HG03575 (cell line): ENCODE data around the gene IQGAP3.

ENCODE experiments used
- ATAC-seq: cut with Tn5 transposase; IDR thresholded peaks from one replicate; pipeline ENCODE4 v1.9.1; 2021; ENCODE audit not compliant: unreplicated experiment, insufficient number of reproducible peaks, low FRiP score; ENCODE audit errors: extremely low read depth

IQGAP3 gene

GRCh38 chr1:156477526-156478249, 94.7 kb downstream of the IQGAP3 start:
- no peak for ATAC-seq

GRCh38 chr1:156476501-156477298, 95.7 kb downstream of the IQGAP3 start:
- ATAC-seq, result no peak

GRCh38 chr1:156475568-156476500, 96.5 kb downstream of the IQGAP3 start:
- ATAC-seq, result no peak
